Measurements from ENCODE around the gene RFC1.
A peak's percentile ranks its signal among the peaks of the same experiment; 100 is the strongest.
"Not testable (repeated sequence)": the region's sequence is repeated elsewhere in the genome, so short reads cannot be mapped to it uniquely, and the experiment has no call there.

RFC1 gene

DNA sequence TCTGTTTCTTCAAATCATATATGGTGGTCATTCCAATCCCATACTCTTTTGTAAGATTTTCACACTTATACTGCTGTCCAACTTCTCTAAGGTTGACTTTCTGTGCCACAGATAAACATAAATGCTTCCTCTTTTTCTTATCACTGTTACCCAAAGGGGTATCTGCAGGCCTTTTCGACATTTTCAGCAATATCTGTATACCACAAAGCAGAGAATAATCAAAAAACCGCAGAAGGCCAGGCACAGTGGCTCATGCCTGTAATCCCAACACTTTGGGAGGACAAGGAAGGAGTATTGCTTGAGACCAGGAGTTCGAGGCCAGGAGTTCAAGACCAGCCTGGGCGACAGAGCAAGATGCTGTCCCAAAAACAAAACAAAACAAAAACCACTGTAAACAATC lies 3.1 kb upstream of the RFC1 start:
- H3K4me3 ChIP-seq (replicated peaks; ENCODE audit: low read depth, low read length): no peak overlapping the region
- TF ChIP-seq CTCF (IDR thresholded peaks at IDR 0.05; ENCODE audit: low read depth, low read length, missing control alignments): no peak
- no peak for DNase-seq (ENCODE audit: extremely low read depth, low read depth)

GRCh38 chr4:39367166-39367565 lies 1.0 kb upstream of the RFC1 start:
- H3K4me3 ChIP-seq (replicated peaks; ENCODE audit: low read depth, low read length): no peak overlapping the region
- no peak for DNase-seq (ENCODE audit: extremely low read depth, low read depth)
- TF ChIP-seq CTCF (IDR thresholded peaks at IDR 0.05; ENCODE audit: low read depth, low read length, missing control alignments): no peak

DNA sequence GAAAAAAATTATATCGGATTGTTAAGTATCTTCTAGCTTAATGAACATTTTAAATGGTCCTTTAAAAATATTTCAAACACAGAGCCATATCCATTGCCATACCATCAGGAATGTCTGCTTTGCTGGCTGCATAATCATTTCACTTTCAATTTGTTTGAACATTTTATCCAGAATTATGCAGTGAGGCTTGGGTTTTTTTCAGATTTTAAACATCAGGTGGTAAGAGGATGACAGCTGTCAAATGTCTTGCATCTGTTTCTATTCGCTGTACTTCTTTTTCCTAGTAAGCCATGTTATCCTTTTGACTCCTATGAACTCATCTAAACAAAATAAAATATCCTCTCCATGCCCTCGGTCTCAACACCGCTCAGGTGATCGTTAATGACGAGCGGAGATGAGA lies 802 bp downstream of the RFC1 start:
- no peak for DNase-seq (ENCODE audit: extremely low read depth, low read depth)
- H3K4me3 ChIP-seq (replicated peaks; ENCODE audit: low read depth, low read length): peak overlapping the region; percentile 83
- TF ChIP-seq CTCF (IDR thresholded peaks at IDR 0.05; ENCODE audit: low read depth, low read length, missing control alignments): no peak

- no peak overlapping the region for H3K4me3 ChIP-seq (replicated peaks; ENCODE audit: low read depth, low read length)
- no peak for TF ChIP-seq CTCF (IDR thresholded peaks at IDR 0.05; ENCODE audit: low read depth, low read length, missing control alignments)
- DNase-seq (ENCODE audit: extremely low read depth, low read depth): no peak
These were observed 2.3 kb downstream of the RFC1 start for GRCh38 chr4:39363773-39364393.

GRCh38 chr4:39362827-39363226 lies 3.3 kb downstream of the RFC1 start:
- TF ChIP-seq CTCF (IDR thresholded peaks at IDR 0.05; ENCODE audit: low read depth, low read length, missing control alignments): no peak
- no peak for DNase-seq (ENCODE audit: extremely low read depth, low read depth)
- H3K4me3 ChIP-seq (replicated peaks; ENCODE audit: low read depth, low read length): no peak overlapping the region

- DNase-seq (ENCODE audit: extremely low read depth, low read depth): not testable (repeated sequence)
These were observed 5.6 kb downstream of the RFC1 start for GRCh38 chr4:39360611-39361010.

GRCh38 chr4:39357002-39357401 lies 9.2 kb downstream of the RFC1 start:
- no peak overlapping the region for H3K4me3 ChIP-seq (replicated peaks; ENCODE audit: low read depth, low read length)
- no peak for DNase-seq (ENCODE audit: extremely low read depth, low read depth)
- TF ChIP-seq CTCF (IDR thresholded peaks at IDR 0.05; ENCODE audit: low read depth, low read length, missing control alignments): no peak

More at GRCh38 chr4:39360611-39361010, 5.6 kb downstream of the RFC1 start:
- H3K4me3 ChIP-seq (replicated peaks; ENCODE audit: low read depth, low read length): not testable (repeated sequence)

Measured in HFF-Myc (cell line).